GM18520 (cell line): ENCODE results near the gene KIDINS220.
"Not testable (repeated sequence)": the region's sequence is repeated elsewhere in the genome, so short reads cannot be mapped to it uniquely, and the experiment has no call there.

Source experiments
- ATAC-seq: cut with Tn5 transposase; IDR thresholded peaks from one replicate; pipeline ENCODE4 v1.9.1; 2021; ENCODE audit not compliant: unreplicated experiment

Gene KIDINS220

DNA sequence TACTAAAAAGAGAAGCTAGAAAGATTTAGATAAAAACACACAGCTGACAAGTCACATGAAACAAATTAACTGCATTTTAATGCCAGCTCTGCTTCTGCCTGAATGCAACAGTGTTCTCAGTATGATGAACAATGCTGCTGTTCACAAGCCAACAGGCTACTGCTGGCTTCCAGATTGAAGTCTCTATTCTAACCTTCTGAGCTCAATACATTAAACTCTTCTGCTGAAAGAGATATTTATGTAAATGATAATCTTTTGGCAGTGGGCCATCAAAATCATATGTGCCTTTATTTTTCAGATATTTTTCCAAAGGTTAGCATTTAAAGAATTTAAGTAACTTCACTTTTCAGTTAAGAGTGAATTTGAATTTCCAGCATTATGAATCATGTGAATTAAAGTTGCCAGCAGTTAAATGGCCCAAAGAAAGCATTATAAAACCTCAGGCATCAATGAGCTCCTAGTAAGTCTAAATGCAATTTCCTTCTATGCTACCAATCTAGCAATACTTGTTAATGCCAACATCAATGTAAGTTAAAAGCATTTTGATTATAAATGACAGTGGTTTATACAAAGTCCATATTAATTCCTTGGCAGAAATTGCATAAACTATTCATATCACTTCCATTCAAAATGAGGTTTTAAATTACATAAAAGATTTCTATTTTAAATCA, 83.2 kb downstream of the KIDINS220 start:
- ATAC-seq: no peak

DNA sequence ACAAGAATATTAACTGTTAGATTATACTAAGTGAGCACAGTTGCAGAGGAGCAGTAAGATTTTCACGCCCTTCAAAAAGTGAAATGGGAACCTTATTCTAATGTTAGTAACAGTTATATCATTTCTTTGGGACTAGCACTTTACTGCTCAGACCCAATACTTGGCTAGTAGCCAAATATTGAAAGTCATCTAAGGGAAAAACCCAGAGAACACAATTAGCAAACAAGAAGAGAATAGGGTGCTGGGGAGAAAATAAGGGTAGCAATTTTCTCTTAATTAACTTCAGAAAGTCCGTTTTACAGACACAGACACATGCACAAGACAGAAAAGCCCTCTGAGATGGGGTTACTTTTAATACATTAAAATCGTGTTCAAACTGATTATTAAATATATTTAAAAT, 83.8 kb downstream of the KIDINS220 start:
- no peak for ATAC-seq

- ATAC-seq: no peak
Observed at GRCh38 chr2:8752385-8752784, 85.0 kb downstream of the KIDINS220 start.

DNA sequence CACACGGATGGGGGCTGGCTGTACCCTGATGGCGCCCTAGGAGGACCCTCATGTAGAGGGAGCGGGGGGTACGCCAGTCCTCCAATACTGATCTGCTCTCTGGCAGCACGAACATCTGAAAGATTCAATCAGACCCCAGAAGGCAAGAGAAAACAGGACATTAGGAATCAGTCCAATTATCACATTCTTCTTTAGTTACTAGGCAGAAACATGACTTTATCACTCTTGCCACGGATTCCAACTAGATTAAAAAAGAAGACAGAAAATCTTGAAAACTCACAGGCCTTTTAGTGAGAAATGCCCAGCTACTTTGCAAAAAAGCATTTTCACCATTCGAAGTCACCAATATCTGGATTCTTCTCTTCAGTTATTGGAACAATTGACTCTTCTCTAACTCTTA, 87.2 kb downstream of the KIDINS220 start:
- no peak for ATAC-seq

GRCh38 chr2:8743261-8743660, 94.2 kb downstream of the KIDINS220 start:
- ATAC-seq: no peak

DNA sequence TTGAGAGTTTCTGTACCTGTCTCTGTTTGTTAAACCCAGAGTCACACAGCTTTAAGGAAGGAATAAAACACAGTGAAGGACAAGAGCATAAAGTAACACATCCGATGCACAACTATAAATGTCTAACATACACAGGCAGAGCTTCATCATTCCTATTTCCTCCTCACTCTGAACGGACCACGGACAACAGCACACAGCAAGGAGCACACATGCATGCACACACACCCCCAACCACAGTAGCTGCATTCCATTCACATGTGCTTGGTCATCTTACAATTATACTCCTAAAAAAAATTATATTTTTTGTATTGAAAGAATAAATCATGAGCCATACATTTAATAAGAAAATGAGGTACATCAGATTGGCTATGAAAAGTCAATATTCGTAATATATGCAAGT, 97.3 kb downstream of the KIDINS220 start:
- ATAC-seq: no peak

GRCh38 chr2:8737571-8738175, 99.7 kb downstream of the KIDINS220 start:
- no peak for ATAC-seq

DNA sequence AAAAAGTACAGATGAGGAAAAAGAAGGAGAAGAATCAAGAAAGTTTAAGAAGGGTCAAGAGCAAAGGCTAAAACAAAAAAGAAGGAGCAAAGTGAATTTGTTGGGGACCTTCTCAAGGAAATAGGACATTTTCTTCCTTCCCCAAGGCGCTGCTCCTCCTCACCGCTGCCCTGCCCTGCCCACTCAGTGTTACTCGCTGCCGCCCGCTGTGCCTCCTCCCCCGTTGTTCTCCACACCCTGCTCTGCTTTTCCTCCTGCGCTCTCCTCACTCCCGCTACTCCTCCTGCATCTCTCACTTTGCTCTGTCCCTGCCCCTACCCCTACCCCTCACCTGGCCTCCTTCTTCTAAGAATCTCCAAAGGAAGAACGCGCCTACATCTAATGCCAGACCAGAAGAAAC, 104.8 kb downstream of the KIDINS220 start:
- no peak for ATAC-seq

DNA sequence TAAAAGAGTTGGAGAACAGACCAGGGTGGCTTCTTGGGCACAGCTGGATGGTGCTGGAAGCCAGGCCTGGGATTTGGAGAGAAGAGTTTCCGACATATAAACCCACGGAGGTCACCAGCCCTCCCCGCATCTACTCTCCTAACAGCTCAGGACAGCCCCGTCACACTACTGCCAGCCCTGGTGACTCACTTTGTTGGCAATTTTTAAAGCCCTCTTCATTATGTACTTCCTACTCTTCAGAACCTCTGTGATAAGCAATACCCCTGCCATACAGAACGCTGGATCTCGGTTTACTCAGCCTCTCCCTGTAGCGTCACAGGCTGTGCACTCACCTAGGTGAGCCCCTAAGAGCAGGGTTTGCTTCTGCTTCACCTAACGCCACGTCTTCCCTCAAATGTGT, 107.5 kb downstream of the KIDINS220 start:
- no peak for ATAC-seq

DNA sequence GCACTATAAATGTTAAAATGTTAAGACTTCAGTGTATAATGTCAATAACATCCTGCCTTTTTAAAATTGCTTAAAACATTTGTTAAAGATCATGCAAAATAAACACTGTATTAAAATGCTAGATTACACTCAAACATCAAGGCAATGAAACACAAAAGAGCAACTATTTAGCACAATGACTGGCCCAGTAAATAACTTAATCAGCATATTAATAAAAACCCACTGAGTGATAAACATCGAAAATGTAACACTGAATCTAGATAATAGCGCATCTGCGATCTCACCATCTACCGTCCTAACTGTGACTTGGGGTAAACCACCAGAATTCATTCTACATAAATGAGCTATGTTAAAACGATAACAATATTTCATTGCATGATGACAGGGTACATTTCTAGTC, 108.3 kb downstream of the KIDINS220 start:
- ATAC-seq: not testable (repeated sequence)

GRCh38 chr2:8728305-8729015, 109.0 kb downstream of the KIDINS220 start:
- ATAC-seq: no peak

DNA sequence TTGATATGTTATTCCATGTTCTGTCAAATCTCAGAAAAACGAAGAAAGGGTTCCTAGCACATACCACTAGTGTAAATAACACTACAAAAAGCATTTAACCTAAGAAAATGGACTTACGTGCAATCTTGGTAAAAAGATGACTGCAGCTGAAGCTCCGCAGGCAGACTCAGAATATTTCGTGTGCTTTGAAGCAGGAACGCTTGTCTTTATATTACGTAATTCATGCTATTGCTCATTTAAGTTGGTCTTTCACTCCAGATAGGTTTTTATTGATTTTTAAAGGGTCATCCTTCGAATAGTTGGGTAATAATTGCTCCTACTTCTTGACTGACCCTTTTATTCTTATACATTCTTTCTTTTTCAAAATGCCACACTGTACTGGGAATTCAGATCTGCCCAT, 111.6 kb downstream of the KIDINS220 start:
- ATAC-seq: no peak

GRCh38 chr2:8722986-8723385, 114.4 kb downstream of the KIDINS220 start:
- ATAC-seq: no peak

GRCh38 chr2:8721410-8721809, 116.0 kb downstream of the KIDINS220 start:
- ATAC-seq: no peak

GRCh38 chr2:8720741-8721140, 116.7 kb downstream of the KIDINS220 start:
- ATAC-seq: no peak

DNA sequence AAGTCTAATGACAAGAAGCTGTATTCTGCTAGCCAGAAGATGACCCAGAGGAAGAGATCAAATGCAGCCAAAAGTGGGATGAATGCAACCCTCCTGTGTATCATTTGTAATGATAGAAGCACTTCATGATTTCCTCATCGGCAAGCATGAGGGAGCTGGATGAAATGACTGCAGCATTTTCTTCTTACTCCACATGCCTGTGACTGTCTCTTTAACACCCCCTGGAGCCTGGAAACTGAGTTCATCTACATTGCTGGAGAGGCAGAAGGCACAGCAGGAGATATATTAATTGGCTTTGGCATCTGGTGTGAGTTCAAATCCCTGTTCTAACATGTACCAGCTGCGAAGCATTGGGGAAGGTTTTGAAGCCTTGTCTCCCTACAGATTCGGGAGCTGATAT, 117.9 kb downstream of the KIDINS220 start:
- no peak for ATAC-seq

- ATAC-seq: no peak
Observed at GRCh38 chr2:8714971-8715370, 122.4 kb downstream of the KIDINS220 start.

DNA sequence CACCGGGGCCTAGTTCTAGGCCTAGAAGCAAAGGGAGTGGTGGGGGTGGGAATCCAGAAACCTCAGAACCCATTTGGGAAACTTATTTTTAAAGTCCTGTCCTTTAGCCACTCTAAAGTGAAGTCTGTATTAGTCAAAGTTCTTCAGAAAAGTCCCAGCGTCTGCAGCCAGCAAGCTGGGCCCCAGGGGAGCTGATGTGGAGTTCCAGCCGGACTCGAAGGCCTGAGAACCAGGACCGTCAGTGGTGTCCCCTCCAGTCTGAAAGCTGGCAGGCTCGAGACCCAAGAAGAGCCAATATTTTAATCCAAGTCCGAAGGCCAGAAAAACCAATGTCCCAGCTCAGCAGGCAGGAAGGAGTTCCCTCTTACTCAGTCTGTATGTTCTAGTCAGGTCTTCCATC, 123.1 kb downstream of the KIDINS220 start:
- no peak for ATAC-seq

GRCh38 chr2:8710951-8711350, 126.5 kb downstream of the KIDINS220 start:
- no peak for ATAC-seq

GRCh38 chr2:8709611-8710010, 127.8 kb downstream of the KIDINS220 start:
- ATAC-seq: no peak

- no peak for ATAC-seq
Observed at GRCh38 chr2:8704906-8705305, 132.5 kb downstream of the KIDINS220 start.

DNA sequence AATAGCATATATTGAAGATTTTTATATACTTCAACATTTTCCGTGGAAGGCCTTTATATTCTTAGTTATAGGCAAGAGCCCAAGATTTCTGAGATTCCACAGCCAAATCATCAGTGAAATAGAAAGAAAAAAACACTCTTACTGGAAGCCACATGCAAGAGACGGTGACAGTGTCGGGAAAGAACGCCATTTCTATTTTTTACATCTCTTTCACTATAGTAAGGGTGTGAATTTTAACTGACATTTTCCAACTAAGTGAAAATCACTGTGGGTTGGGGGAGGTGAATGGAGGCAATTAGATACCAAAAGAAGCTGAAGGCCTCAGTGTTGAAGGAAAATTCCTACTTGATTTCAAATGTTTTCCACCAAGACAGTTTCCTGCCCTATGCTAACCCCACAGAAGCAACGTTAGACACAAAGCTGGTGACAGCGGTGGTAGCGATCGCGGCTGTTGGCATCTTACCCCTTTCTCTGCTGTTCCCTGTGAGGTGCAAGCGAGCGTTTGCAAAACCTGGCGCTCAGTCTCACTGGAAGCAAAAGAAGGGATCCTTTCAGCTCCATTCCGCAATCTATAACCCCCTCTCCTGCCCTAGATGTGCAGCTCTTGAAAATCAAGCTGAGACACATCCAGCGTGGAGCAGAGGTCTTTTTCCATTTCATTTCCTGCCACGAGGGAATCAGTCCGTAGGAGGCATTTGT, 135.6 kb downstream of the KIDINS220 start:
- no peak for ATAC-seq
